WTC11 (cell line): ENCODE data around the gene TANC1. TPM values are rescaled to one million over a fixed set of nuclear protein-coding genes. Genes with fewer than 3 reads are reported as not detected.

Source experiments
- ATAC-seq: fragments of 200-7000 bp; cut with Tn5 transposase; 2 replicates; pipeline ENCODE4 v1.10.0; 2021; ENCODE audit warnings: mild to moderate bottlenecking, moderate library complexity
- CTCF ChIA-PET: fragments of 300-600 bp; sonication (Branson Sonifier 250); formaldehyde crosslinking; loops from one replicate; lab custom pipeline; 2021; ENCODE audit warnings: antibody characterized with exemption; lab: Charles Lee
- POLR2A ChIA-PET: fragments of 350-600 bp; sonication (Branson Sonifier 250); formaldehyde crosslinking; loops from one replicate; lab custom pipeline; 2021; ENCODE audit warnings: antibody characterized with exemption; lab: Charles Lee
- DNase-seq: peaks from one replicate; pipeline ENCODE4 v3.0.0; 2021; ENCODE audit warnings: low spot score
- H3K27ac Mint-ChIP-seq: 2 replicates; pipeline ENCODE4 v1.8.0; 2021; ENCODE audit warnings: mixed read lengths
- H3K27me3 Mint-ChIP-seq: 2 replicates; pipeline ENCODE4 v1.8.0; 2021; ENCODE audit warnings: low read depth, mild to moderate bottlenecking, moderate library complexity, mixed read lengths
- H3K36me3 Mint-ChIP-seq: 2 replicates; pipeline ENCODE4 v1.8.0; 2021; ENCODE audit warnings: mixed read lengths
- H3K4me1 Mint-ChIP-seq: 2 replicates; pipeline ENCODE4 v1.8.0; 2022; ENCODE audit warnings: mixed read lengths
- H3K4me3 Mint-ChIP-seq: 2 replicates; pipeline ENCODE4 v1.8.0; 2021; ENCODE audit warnings: mild to moderate bottlenecking, moderate library complexity, mixed read lengths
- H3K9me3 Mint-ChIP-seq: 2 replicates; pipeline ENCODE4 v1.8.0; 2021; ENCODE audit warnings: mixed read lengths
- AR ChIP-seq: fragments of 250-450 bp; sonication (Bioruptor Pico); IDR thresholded peaks from 2 replicates; pipeline ENCODE4 v1.9.0; 2021; ENCODE audit warnings: mild to moderate bottlenecking
- CREB1 ChIP-seq: sonication (generic); formaldehyde crosslinking; IDR thresholded peaks from 2 replicates; pipeline ENCODE4 v1.8.0; 2023; ENCODE audit warnings: mild to moderate bottlenecking, missing genetic modification reagents
- HMGA2 ChIP-seq: fragments of 250-450 bp; sonication (Bioruptor Pico); IDR thresholded peaks from 2 replicates; pipeline ENCODE4 v1.4.0; 2021; ENCODE audit warnings: mild to moderate bottlenecking, moderate library complexity
- MYBL2 ChIP-seq: sonication (generic); formaldehyde crosslinking; IDR thresholded peaks from 2 replicates; pipeline ENCODE4 v1.8.1; 2023; ENCODE audit warnings: mild to moderate bottlenecking, moderate library complexity, missing genetic modification reagents
- NR2C2 ChIP-seq: sonication (generic); formaldehyde crosslinking; IDR thresholded peaks from 2 replicates; pipeline ENCODE4 v1.8.0; 2022; ENCODE audit warnings: mild to moderate bottlenecking, missing genetic modification reagents
- PREB ChIP-seq: sonication (generic); formaldehyde crosslinking; IDR thresholded peaks from 2 replicates; pipeline ENCODE4 v1.8.1; 2022; ENCODE audit warnings: mild to moderate bottlenecking, missing genetic modification reagents, moderate library complexity, borderline replicate concordance
- RORB ChIP-seq: fragments of 250-450 bp; sonication (Bioruptor Pico); IDR thresholded peaks from 2 replicates; pipeline ENCODE4 v1.9.0; 2021; ENCODE audit warnings: mild to moderate bottlenecking
- SMAD3 ChIP-seq: sonication (generic); formaldehyde crosslinking; IDR thresholded peaks from 2 replicates; pipeline ENCODE4 v1.8.0; 2022; ENCODE audit warnings: missing genetic modification reagents, mild to moderate bottlenecking, borderline replicate concordance
- STAT6 ChIP-seq: sonication (generic); formaldehyde crosslinking; conservative IDR thresholded peaks from 2 replicates; pipeline ENCODE4 v1.8.1; 2023; ENCODE audit warnings: mild to moderate bottlenecking, low read depth, missing genetic modification reagents, moderate library complexity
- TEAD1 ChIP-seq: sonication (generic); formaldehyde crosslinking; IDR thresholded peaks from 2 replicates; pipeline ENCODE4 v1.8.0; 2022; ENCODE audit warnings: mild to moderate bottlenecking, missing genetic modification reagents
- USF2 ChIP-seq: sonication (generic); formaldehyde crosslinking; IDR thresholded peaks from 2 replicates; pipeline ENCODE4 v1.8.1; 2023; ENCODE audit warnings: mild to moderate bottlenecking, missing genetic modification reagents, moderate library complexity
- ZMAT4 ChIP-seq: fragments of 250-450 bp; sonication (Bioruptor Pico); IDR thresholded peaks from 2 replicates; pipeline ENCODE4 v1.9.0; 2021; ENCODE audit warnings: mild to moderate bottlenecking
- ZNF396 ChIP-seq: fragments of 250-450 bp; sonication (Bioruptor Pico); IDR thresholded peaks from 2 replicates; pipeline ENCODE4 v1.8.0; 2021; ENCODE audit warnings: mild to moderate bottlenecking, moderate library complexity, borderline replicate concordance
- ZNF512 ChIP-seq: sonication (generic); formaldehyde crosslinking; IDR thresholded peaks from 2 replicates; pipeline ENCODE4 v1.8.1; 2022; ENCODE audit warnings: missing genetic modification reagents, borderline replicate concordance
- total RNA-seq: library from RNA; stranded (reverse); gene quantifications from 3 replicates; pipeline ENCODE4 v1.2.3, GENCODE V29; 2021

Gene TANC1
- total RNA-seq, 1 experiment from 2014 or later, result 11.6 TPM

- TF ChIP-seq AR (CRISPR knock-in tag), result no peak
- TF ChIP-seq, all 79 proteins: peak for 0
Observed at GRCh38 chr2:159185401-159186130, 217.1 kb downstream of the TANC1 start (continued).

GRCh38 chr2:159186462-159186861 lies 218.0 kb downstream of the TANC1 start:
- Mint-ChIP-seq H3K36me3 (peaks cover 3% of the 10 kb centered on the region), H3K27ac (no peak overlapping the region), H3K4me1 (peaks cover 4% of the 10 kb centered on the region; the same call in 1 of the 2 replicates), H3K4me3 (no peak overlapping the region), H3K27me3 (no peaks in the 10 kb centered on the region), H3K9me3 (no peaks in the 10 kb centered on the region)
- POLR2A ChIA-PET, result no interaction called here
- DNase-seq, result no peak
- TF ChIP-seq TEAD1 (CRISPR knock-in tag) (no peak), ZMAT4 (no peak), CREB1 (CRISPR knock-in tag) (no peak), STAT6 (CRISPR knock-in tag) (no peak), ZNF512 (no peak), MYBL2 (no peak), NR2C2 (no peak), ZNF396 (no peak), HMGA2 (CRISPR knock-in tag) (no peak), PREB (no peak), SMAD3 (no peak), RORB (no peak), USF2 (CRISPR knock-in tag) (no peak)
- CTCF ChIA-PET, result interaction anchor here (0.9 to 1.5 kb wide), 4 partner anchors 10 to 100 kb away, joined by 3 read pairs; partner anchors contain the start of gene WDSUB1
- no peak for ATAC-seq
